ENCODE data around the gene PPWD1.

Gene PPWD1

DNA sequence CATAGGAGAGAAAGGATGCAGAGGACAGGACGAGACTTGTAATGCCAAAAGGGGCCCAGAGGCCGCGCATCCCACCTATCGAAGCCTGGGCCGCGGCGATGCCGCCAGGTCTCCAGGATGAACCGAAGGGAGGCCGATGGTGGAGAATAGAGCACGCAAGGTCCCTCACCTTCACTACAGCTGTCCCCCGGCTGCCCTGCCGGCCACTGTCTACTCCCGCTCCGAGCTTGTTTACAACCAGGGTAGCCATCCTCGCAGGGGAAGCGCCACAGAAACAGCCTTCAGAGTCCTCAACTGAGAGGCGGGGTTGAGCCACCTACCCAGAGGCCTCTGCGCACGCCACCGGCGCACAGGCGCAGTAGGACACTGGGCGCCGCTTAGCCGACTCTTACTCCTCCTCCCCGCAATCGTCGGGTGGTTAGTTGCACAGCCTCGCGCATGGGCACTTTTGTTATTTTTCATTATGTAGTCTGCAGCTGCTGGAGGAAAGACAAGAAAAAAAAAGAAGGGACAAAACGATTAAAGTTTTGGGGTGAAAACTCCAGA, 61.0 kb downstream of the PPWD1 start, which contains the start of gene TRIM23:
TRIM23 (minus strand) TSS at position 309 of the 546 bp plus-strand sequence; CDS start at position 250, 59 bp downstream.
- DNase-seq: peak; percentile 95 to 97 (median 97)

DNA sequence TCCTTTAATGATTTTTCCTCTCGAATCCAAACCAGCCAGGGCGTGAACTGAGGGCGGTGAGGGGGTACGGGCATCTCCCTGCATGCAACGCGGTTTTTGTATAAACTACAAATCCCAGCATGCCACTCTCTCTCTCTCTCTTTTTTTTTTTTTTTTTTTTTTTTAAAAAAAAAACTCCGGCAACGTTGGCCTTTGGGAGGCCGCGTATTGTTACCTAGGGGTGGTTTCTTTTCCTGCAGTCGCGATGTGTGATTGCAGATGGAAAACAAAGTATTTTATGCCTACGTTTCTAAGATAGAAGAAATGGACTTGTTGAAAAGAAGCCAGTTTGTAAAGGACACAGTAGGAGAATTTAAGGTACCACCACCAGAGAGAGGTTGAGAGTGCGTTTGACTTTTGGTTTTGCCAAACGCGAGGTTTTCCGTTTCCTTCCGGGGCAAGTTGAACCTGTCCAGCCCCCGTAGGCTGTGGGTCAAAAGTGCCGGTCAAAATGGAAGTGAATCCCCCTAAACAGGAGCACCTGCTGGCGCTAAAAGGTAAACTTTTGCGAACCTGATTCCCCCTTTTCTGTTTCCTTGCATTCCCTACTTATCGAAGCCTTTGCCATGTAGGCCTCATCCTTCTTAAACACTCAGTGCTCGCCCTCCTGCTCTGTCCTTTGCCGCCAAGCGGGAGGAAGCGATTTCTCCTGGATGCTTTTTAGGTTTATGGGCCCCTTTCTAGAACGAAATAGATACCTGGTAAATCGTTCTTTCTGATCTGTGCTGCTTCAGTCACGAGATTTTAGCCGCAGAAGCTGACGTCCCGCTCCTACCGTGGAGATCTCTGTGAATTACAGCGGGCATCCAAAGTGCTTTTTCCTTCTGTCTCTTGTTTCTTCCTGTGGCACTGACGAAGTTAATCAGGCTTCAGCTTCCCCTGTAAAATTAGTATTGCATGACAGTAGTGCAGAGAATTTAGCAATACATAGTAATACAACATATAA, 61.8 kb downstream of the PPWD1 start, which contains the start of the genes SHLD3 and TRAPPC13:
SHLD3 (plus strand) TSS at position 457 of the 985 bp plus-strand sequence. CDS start 4,561 bp downstream, outside the sequence.
TRAPPC13 (plus strand) TSS at position 457 of the 985 bp plus-strand sequence; CDS start at position 491, 34 bp downstream.
- peak; percentile 81 to 91 (median 88) for DNase-seq

DNA sequence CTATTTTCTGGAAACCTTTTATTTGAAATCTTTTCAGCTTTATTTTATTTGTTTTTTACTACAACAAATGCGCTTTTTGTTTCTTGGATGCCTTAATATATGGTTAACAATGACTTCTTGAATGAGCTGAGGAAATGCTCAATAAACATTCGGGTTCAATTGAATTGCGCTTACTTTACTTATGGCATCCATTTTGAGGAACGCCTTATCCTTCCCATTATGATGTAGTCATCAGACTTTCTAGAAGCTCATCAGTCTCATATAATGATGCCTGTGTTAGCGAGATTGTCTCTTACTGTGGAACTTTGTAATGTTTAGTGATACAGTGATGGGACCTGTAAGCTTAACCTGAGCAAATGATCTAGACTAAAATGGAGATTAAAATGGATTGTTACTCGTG, 62.6 kb downstream of the PPWD1 start:
- DNase-seq: peak in 2 of 4 experiments; percentile 10 to 15

DNA sequence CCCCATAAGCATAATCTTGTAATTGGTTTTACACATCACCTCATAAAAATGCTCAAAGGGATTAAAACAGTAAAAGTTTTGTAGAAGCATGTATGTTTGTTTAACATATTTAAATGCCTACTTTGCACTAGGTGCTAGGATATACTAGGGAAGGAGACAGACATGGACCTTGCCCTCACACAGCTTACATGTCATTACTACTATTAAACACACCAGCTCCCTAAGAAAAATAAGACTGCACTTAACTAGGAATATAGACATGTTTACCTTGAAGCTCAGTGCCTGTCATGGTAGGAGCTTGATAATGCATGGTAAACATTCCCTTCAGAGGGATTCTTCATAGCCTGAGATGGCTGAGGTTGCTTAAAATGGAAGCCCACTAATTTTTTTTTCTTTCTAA, 67.9 kb downstream of the PPWD1 start:
- no peak for DNase-seq

Data from suppressor macrophage (primary cell).